Activated CD8-positive, alpha-beta T cell treated with anti-CD3 and anti-CD28 coated beads for 36 hours (primary cell): ENCODE results near the gene TOM1L2. TPM values are rescaled to one million over a fixed set of nuclear protein-coding genes. Genes with fewer than 3 reads are reported as not detected.

Experiments used
- ATAC-seq: fragments of 200-7000 bp; cut with Tn5 transposase; one replicate; pipeline ENCODE4 v1.10.0; 2021; ENCODE audit warnings: mild to moderate bottlenecking, moderate library complexity
- CTCF ChIA-PET: fragments of 350-600 bp; sonication (Branson Sonifier 250); formaldehyde crosslinking; loops from one replicate; lab custom pipeline; 2021; ENCODE audit warnings: antibody characterized with exemption; lab: Charles Lee
- POLR2A ChIA-PET: fragments of 350-600 bp; sonication (Branson Sonifier 250); formaldehyde crosslinking; loops from one replicate; lab custom pipeline; 2021; ENCODE audit warnings: antibody characterized with exemption; lab: Charles Lee
- DNase-seq: peaks from one replicate; pipeline ENCODE4 v3.0.0-alpha.2; 2020
- H3K27ac Mint-ChIP-seq: one replicate; pipeline ENCODE4 v1.8.0; 2021; ENCODE audit warnings: mild to moderate bottlenecking, mixed read lengths
- H3K27me3 Mint-ChIP-seq: one replicate; pipeline ENCODE4 v1.8.0; 2021; ENCODE audit warnings: mixed read lengths
- H3K36me3 Mint-ChIP-seq: one replicate; pipeline ENCODE4 v1.8.0; 2021; ENCODE audit warnings: low read depth, mixed read lengths
- H3K4me1 Mint-ChIP-seq: one replicate; pipeline ENCODE4 v1.8.0; 2021; ENCODE audit warnings: low read depth, mixed read lengths
- H3K4me3 Mint-ChIP-seq: one replicate; pipeline ENCODE4 v1.8.0; 2021; ENCODE audit warnings: mild to moderate bottlenecking, moderate library complexity, mixed read lengths
- H3K9me3 Mint-ChIP-seq: one replicate; pipeline ENCODE4 v1.8.0; 2021; ENCODE audit warnings: mixed read lengths
- CTCF ChIP-seq: fragments of 200-600 bp; IDR thresholded peaks from one replicate; pipeline ENCODE4 v1.8.0; 2022; ENCODE audit warnings: antibody characterized with exemption, mild to moderate bottlenecking
- intact Hi-C: fragments of 100-400 bp; cut with micrococcal nuclease; formaldehyde crosslinking; loops from one replicate; pipeline ENCODE4 v1.10.0; 2022
- total RNA-seq, 2 experiments: library from RNA; stranded (reverse); gene quantifications; one replicate each; pipeline ENCODE4 v1.2.3, GENCODE V29; 2021

TOM1L2 gene
- total RNA-seq, 2 experiments from 2014 or later, result 10.3 to 10.8 TPM

GRCh38 chr17:17841601-17842025, 130.6 kb downstream of the TOM1L2 start:
- ATAC-seq (no peak), DNase-seq (no peak)
- intact Hi-C loops, result no loop called here
- H3K36me3 Mint-ChIP-seq, result no peaks in the 10 kb centered on the region
- H3K4me1 Mint-ChIP-seq, result peaks cover 38% of the 10 kb centered on the region
- H3K27ac Mint-ChIP-seq, result no peak overlapping the region
- CTCF ChIA-PET, result interaction anchor here (1.2 to 2.4 kb wide), 5 partner anchors 8 to 28 kb away, joined by 3 to 12 read pairs (median 5); no protein-coding TSS in a partner anchor
- POLR2A ChIA-PET, result interaction anchor here (1.1 to 19.1 kb wide), 5 partner anchors 8 to 13 kb away, joined by 3 to 617 read pairs (median 20); partner anchors contain the start of gene SREBF1
- H3K9me3 Mint-ChIP-seq, result no peaks in the 10 kb centered on the region
- TF ChIP-seq CTCF, result no peak
- no peak overlapping the region for H3K4me3 Mint-ChIP-seq
- no peaks in the 10 kb centered on the region for H3K27me3 Mint-ChIP-seq

- Mint-ChIP-seq H3K27me3 (no peaks in the 10 kb centered on the region), H3K27ac (peak overlapping the region; percentile 93), H3K36me3 (peaks cover 1% of the 10 kb centered on the region), H3K4me1 (peaks cover 38% of the 10 kb centered on the region), H3K4me3 (peak overlapping the region; percentile 68), H3K9me3 (no peaks in the 10 kb centered on the region)
- ATAC-seq (no peak), DNase-seq (no peak)
- no peak for TF ChIP-seq CTCF
- ChIA-PET POLR2A (interaction anchor here (0.7 to 19.1 kb wide), 7 partner anchors 9 to 192 kb away, joined by 3 to 617 read pairs (median 4); partner anchors contain the start of gene SREBF1), CTCF (interaction anchor here (1.2 to 2.4 kb wide), 4 partner anchors 9 to 27 kb away, joined by 4 to 12 read pairs (median 6); no protein-coding TSS in a partner anchor)
- intact Hi-C loops, result no loop called here
Observed at GRCh38 chr17:17840751-17841591, 131.2 kb downstream of the TOM1L2 start.

- intact Hi-C loops, result no loop called here
- Mint-ChIP-seq H3K27me3 (no peaks in the 10 kb centered on the region), H3K36me3 (peaks cover 11% of the 10 kb centered on the region), H3K9me3 (no peaks in the 10 kb centered on the region), H3K4me1 (peaks cover 46% of the 10 kb centered on the region), H3K4me3 (peak overlapping the region; percentile 83), H3K27ac (peak overlapping the region; percentile 96)
- ChIA-PET POLR2A (interaction anchor here (1.1 to 22.2 kb wide), 8 partner anchors 9 to 31 kb away, joined by 3 to 617 read pairs (median 20); partner anchors contain the start of gene SREBF1), CTCF (interaction anchor here (1.2 to 7.0 kb wide), 5 partner anchors 10 to 26 kb away, joined by 4 to 49 read pairs (median 8); no protein-coding TSS in a partner anchor)
- no peak for TF ChIP-seq CTCF
- ATAC-seq, result peak; percentile 60
- DNase-seq, result peak; percentile 85
Observed at GRCh38 chr17:17839791-17840707, 132.2 kb downstream of the TOM1L2 start.

GRCh38 chr17:17837966-17838962, 133.9 kb downstream of the TOM1L2 start:
- intact Hi-C loops, result no loop called here
- H3K4me3 Mint-ChIP-seq, result peak overlapping the region; percentile 92
- peaks cover 62% of the 10 kb centered on the region for H3K4me1 Mint-ChIP-seq
- H3K36me3 Mint-ChIP-seq, result peaks cover 28% of the 10 kb centered on the region
- no peak for ATAC-seq
- CTCF ChIA-PET, result interaction anchor here (1.1 to 7.0 kb wide), 6 partner anchors 11 to 26 kb away, joined by 3 to 49 read pairs (median 6); no protein-coding TSS in a partner anchor
- POLR2A ChIA-PET, result interaction anchor here (0.6 to 22.2 kb wide), 8 partner anchors 11 to 1479 kb away, joined by 3 to 617 read pairs (median 4); no protein-coding TSS in a partner anchor
- no peaks in the 10 kb centered on the region for H3K9me3 Mint-ChIP-seq
- no peaks in the 10 kb centered on the region for H3K27me3 Mint-ChIP-seq
- H3K27ac Mint-ChIP-seq, result peak overlapping the region; percentile 96
- no peak for TF ChIP-seq CTCF
- DNase-seq, result no peak
